GM18508 (cell line): ENCODE results near the gene CDC5L.
"Not testable (repeated sequence)": the region's sequence is repeated elsewhere in the genome, so short reads cannot be mapped to it uniquely, and the experiment has no call there.

ENCODE experiments used
- ATAC-seq: cut with Tn5 transposase; IDR thresholded peaks from one replicate; pipeline ENCODE4 v1.9.1; 2021; ENCODE audit warnings: moderate number of reproducible peaks; ENCODE audit not compliant: insufficient read depth, unreplicated experiment

Gene CDC5L

DNA sequence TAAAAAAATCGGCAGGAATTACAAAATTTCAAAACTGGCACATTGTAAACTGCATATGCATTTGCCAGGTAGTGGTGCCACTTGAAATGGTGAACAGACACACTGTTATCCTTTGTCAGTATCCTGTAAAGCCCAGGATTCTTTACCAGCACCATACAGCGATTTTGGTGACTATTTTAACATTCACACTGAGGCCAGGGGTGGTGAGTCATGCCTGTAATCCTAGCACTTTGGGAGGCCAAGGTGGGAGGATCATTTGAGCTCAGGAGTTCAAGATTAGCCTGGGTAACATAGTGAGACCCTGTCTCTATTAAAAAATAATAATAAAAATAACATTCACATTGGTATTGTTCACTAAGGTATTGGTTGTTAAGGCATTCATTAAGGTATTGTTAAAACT is 61.7 kb downstream of the CDC5L start:
- not testable (repeated sequence) for ATAC-seq

DNA sequence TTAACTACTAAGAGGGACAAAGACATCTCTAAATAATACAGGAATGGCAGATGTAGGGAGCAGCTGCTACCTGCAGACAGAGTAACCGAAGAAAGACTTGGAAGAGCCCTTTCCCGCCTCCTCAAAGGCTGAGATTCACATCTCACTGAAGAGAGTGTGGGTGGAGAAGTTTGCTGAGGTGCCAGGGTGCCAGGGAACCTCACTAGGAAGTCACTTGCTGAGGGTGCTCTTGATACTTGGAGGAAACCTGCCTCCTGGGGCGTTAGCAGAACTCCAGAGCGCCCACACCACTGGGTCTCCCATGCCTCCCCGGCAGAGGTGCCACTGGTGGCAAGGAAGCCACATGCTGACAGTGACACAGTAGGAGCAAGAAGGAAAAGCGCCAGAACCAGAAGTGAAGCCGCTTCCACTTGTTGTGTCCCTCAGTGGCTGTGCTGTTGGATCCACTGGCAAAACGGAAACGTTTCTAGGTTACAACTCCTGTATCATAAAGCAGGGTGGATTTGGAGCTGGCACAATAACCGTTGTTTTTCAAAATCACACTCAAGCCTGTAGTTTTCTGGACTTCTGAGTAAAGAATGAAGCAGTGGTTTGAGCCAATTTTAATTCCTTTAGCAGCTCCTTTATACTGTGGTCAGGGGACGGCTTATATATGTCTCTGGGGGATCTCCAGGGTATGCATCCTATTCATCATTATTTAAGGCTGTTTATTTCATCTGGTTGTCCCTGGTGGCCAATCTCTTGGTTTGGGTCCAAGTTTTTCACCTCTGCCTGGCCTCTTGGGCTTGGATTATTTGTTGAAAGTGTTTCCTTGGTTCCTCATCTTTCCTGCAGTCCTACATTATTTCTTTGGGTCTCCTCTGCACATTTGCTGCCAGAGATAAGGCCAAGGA is 64.5 kb downstream of the CDC5L start:
- ATAC-seq, result no peak

DNA sequence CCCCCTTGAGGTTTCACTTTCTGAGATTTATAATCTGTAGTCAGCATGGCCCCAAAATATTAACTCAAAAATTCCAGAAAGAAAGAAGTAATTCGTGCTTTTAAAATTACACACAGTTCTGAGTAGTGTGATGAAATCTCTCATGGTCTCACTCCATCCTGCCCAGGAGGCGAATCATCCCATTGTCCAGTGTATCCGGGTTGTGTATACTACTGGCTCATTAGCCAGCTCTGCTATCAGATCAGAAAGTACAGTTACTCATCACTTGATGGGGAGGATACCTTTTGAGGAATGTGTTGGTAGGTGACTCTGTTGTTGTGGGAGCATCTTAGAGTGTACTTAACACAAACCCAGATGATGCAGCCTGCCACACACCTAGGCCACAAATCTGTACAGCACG is 65.2 kb downstream of the CDC5L start:
- ATAC-seq, result no peak

DNA sequence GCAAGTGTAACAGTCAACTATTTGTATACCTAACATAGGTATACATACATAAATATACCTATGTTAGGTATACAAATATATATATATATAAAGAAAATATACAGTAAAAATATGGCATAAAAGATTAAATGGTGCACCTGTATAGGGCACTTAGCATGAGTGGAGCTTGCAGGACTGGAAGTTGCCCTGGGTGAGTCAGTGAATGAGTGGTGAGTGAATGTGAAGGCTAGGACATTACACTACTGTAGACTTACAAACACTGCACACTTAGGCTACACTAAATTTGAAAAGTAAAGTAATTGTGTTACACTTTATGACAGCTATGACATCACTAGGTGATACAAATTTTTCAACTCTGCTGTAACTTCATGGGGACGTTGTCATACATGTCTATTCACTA is 65.6 kb downstream of the CDC5L start:
- no peak for ATAC-seq

DNA sequence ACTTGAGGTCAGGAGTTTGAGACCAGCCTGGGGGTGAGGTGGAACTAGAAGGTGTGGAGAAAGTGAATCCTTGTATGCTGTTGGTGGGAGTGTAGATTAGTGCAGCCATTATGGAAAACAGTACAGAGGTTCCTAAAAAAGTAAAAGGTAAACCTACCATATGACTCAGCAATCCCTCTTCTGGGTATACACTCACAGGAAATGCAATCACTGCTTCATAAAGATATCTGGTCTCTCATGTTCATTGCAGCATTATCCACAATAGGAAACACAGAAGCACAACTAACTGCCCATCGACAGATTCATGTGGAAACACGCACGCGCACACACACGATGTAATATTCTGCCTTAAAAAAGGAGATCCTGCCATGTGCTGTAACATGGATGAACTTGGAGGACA is 66.7 kb downstream of the CDC5L start:
- ATAC-seq, result no peak

DNA sequence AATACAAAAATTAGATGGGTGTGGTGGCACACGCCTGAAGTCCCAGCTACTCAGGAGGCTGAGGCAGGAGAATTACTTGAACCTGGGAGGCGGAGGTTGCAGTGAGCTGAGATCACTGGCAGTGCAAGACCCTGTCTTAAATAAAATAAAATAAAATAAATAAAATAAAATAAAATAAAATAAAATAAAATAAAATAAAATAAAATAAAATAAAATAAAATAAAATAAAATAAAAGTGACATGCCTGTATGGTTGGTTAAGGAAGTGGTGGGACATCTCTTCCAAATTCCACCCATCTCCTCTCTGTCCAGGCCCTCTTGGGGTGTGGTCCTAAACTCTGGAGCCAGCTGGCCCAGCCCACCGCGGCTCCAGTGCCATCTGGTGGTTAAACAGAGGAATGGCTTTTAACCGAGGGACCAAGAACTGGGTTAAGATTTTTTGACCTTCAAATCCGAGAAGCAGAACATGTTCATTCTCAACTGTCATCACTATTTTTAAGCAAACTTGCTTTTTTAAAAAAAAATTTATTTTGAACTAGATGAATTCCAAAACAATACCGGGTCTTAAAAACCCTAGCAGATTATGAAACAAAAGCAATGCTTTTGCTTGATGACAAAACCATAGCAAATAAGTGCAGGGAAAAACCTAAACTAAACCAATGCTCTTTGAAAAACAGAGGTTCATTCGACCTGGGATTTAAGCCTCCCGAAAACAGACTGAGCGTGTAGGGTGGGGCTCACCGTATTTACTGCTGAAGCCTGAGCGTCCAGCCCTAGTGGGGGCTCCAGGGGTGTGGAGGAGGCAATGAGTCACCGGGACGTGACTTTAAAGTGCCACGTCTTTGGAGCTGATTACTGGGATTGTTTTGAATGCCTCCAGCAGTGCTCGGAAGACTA is 68.8 kb downstream of the CDC5L start:
- ATAC-seq, result no peak

DNA sequence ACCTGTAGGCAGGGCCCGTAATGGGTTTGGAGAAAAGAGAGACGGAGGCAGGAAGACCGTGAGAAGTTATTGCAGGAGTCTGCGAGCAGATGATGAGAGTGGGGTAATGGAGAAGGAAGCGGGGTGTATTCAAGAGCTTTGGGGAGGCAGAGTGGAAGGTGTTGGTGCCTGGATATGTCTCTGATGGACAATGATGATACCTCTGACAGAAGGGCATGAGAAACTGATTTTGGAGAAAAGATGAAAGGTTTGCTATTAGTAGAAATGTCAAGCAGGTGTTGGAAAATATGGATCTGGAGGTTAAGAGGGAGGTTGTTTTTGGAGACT is 69.4 kb downstream of the CDC5L start:
- no peak for ATAC-seq

DNA sequence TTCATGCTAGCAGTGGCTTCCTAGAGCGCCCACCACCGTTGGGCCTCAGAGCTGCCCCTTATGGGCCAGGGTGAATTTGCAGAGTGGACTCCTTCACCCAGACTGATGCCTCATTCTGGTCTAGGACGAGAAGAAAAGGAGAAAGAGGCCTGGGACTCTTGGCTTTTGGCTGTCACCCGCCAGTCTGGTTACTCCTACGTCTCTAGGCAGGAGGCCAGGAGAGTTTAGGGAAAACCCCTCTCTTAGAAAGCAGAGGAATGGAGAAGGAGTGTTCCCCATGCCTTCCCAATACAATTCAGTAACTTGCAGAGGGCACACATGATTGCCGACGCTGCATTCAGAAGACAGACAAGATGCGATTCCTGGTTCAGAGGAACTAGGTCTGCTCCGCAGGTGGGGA is 70.1 kb downstream of the CDC5L start:
- ATAC-seq, result no peak

DNA sequence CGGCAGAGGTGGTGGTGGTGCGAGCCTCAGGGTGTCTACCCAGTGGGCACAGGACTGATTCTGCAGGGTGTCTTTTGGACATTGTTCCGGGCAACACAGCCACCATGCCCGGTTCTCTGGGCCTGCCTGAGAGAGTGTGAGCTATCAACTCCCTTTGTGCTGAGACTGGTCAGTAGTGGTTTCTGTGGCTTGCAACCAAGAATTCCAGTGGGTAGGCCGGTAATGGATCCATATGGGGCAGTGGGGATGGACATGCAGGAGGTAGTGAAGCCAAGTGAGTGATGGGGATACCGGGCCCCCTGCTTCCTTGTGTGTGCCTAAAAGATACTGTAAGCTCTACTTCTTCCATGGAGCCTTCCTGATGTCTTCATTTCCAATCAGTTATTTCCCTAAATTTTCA is 71.0 kb downstream of the CDC5L start:
- no peak for ATAC-seq

DNA sequence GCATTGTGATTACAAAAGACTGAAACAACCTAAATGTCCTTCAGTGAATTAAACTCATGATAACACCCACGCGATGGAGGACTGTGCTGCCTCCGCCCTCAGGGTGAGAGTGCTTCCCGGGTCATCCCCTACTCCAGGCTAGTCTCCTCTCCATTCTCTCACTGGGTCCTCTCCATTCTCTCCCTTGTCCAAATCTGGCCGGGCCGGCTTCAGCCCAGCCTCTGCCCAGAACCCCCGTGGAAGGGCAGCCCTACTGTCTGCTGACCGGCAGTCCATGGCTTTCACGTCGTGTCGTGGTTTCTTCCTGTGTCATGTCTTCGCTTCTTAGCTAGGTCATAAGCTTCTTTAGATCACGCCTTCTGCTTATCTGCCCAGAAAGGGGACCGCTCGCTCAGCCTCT is 74.8 kb downstream of the CDC5L start:
- no peak for ATAC-seq

DNA sequence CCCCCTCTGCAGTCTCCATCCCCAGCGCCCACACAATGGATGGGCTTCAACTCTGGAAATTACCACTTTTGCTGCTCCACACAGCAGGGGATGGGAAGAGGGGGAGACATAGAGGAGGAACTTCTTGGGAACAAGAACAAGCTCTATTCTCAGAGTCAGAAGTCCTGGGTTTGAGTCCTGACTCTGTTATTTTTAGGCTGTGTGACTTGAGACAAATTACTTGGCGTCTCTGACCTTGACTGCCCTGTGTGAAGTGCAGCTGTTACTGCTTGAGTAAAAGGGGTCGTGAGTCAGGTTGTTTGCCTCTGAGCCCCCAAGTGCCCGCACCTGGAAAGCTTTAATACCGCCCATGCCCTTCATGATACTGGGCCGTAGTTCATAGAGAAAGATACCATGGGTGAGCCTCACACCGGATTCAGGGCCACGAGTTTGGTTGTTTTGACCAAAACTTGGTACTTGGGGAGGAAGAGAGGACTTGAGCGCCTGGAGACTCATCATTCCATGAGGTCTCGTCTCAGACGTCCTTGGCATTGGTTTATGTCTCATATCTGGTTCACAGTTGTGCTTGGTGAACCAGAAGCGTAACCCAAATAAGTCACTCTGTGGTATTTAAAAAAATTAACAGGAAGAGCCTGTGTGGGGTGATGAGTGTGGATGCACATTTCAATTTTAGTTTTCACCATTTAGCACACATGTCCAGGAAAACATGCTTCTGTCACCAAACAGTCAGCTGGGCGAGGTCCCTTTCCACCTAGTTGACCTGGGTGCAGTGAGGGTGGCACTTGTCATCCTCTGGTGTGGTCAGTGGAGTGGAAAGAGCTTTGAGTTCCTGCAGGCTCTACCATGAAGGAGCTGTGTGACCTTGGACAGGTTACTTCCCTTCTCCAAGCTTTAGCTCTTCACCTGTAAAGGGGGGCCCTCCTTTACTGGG is 75.6 kb downstream of the CDC5L start:
- ATAC-seq, result no peak

DNA sequence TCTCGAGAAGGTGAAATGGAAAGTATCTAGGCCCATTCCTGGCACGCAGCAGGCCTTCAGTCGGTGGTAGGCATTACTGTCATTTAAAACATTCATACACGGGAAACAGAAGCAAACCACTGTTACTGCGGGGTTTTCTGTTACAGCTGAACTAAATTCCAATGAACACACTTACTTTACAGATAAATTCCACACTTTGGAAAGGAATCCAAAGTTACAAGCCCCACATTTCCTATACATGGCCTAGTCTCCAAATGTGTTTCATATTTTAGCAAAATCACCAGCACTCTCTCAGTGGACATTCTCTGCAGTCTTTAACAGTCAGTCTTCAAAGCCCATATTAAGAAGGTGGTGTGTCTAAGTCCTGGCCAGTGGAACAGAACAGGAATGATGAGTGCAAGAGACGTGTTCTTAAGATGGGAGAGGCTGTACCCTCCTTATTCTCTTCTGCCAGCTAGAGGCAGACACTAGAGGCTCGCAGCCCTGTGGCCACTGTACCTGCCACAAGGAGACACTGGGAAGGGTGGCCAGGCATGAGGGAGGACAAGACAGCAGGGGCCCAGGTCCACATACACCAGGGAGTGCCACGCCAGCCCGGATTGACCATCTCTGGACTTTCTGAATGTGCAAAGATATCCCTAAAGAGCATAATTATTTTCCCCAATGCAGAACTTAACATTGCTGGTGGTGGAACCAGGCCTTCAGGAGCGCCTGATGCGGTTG is 76.4 kb downstream of the CDC5L start:
- no peak for ATAC-seq

DNA sequence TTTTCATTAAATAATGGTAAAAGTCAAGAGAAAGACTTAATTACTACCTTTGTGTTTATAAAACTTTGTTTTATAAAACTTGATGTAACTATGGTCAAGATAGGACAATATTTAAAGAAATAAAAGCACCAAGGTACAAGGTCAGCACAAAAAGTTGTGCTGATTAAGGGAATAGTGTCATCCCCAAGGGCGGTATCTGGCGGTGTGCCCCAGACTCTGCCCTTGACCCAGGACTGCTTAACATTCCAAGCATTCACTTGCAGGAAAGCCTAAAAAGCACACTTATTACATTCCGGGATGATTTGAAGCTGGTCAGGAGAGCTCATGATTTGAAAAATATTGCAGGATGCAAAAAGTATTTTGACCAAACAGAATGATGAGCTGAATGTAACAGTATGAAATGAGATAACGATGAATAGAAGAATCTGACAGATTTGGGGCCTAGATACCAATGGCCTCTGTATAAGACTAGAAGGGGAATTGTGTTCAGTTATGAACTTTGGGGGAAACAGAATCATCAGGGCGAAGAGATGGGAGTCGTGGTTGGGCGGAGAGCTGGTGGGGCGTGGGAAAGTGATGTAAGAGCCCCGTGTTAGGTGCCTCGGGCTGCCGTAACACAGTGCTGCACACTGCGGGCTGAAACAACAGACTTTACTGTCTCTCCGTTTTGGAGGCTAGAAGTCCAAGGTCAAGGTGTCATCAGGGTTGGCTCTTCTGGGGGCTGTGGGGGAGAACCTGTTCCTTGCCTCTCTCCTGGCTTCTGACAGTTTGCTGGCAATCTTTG is 77.2 kb downstream of the CDC5L start:
- no peak for ATAC-seq

DNA sequence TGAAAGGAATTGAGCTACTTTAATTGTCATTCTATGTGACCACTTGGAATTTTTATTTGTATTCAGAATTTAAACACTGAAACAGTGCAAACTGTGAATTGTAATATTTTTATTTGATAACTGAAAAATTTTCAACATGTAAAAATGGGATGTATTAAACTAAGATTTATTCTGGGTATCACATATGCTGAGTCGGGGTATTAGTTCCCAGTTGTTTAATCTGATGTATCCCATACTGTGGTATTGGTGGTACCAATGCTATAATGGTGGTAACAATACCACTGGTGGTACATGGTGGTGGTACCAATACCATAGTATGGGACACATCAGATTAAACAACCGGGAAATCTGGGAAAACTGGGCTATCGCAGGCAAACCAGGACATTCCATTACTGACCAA is 79.4 kb downstream of the CDC5L start:
- no peak for ATAC-seq

DNA sequence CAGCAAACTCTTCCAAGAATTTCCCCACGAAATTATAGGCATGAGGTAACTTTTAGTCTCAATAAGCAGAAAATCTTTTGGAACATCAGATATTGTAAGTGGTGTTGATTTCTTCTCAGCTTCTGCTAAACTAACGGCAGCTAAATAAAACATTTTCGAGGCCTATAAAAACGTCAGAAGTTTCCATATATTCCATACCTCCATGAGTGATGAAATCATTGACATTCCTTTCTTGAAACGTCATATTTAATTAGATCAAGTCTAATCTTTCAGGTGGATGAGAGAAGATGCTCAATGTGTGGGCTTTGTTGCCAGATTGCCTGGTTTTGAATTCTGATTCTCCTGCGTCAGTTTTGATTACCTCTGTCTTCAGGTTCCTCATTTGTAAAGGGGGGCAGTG is 81.3 kb downstream of the CDC5L start:
- ATAC-seq, result no peak

DNA sequence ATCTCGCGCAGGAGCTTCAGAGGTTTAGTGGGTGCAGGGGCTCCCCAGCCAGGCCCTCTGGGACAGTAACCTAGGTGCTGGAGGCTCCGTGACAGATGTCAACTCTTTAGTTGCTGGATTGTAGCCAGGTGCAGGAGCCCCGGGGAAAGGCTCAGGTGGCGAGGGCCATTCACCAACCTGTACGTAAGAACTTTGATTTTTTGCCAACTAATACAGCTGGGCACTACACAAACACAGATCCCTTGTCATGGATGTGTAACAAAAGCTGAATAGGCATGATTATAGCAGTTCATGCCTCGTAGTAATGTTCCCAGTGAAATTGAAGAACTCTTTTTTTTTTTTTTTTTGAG is 82.6 kb downstream of the CDC5L start:
- ATAC-seq, result no peak

DNA sequence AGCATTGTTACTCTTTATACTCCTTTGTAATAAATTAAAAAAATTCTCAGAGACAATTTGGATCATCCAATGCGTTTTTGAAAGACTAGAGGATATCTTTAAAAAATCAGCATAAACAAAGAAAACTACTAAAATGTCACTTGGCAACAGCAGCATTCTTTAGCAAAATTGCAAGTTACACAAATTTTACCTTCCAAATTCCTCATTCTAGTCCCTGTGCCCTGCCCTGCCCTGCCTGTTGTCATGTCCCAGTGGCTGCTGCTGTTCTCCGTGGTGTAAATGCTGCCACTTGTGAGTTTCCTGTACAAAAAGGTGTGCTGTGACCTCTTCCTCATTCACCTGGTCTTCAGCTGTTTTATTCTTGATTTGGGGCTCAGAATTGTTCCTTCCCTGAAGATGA is 83.2 kb downstream of the CDC5L start:
- no peak for ATAC-seq

DNA sequence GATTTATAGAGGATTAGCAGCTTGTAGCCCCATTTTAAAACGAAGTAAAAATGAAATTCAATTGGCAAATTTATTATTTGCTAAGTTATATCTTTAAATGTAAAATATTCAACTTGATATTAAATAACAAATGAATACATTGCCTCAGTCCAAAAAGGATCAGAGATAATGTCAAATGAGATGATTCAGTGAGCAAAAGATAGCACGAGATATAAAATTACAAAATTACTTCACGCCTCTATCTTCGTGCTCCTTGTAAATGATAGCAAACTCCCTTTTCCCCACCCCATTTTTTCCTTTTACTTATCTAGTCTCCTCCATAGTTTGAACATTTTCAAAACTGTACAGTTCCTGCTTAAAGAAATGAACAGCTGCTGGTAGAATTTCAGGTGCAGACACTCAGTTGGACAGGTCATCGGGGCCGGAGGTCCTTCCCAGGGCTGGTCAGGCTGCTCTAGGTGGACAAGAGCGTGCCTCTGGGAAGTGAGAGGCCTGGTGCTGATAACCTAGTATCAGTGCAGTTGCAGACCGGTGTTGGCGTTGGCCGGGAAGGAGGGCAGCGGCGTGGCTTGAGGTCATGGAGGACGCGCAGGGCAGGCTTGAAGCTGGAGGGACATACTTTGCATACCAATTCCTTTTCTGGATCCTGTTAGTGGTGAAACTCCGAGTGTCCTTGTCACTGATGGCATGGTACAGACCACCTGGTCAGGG is 83.9 kb downstream of the CDC5L start:
- ATAC-seq, result no peak
